Ovary (tissue), 9 donors: ENCODE results near the gene CFAP210. TPM values are rescaled to one million over a fixed set of nuclear protein-coding genes. Genes with fewer than 3 reads are reported as not detected.

Experiments used
- DNase-seq, 5 donors: peaks; one replicate each; pipeline ENCODE4 v3.0.0-alpha.2; 2019 to 2020
- H3K27ac ChIP-seq, 2 donors: fragments of 200-600 bp; one replicate each; pipeline versions ENCODE4 v1.5.1 to v1.8.0; 2019 to 2022
- H3K27me3 ChIP-seq: fragments of 200-600 bp; one replicate; pipeline ENCODE4 v1.8.0; 2022
- H3K36me3 ChIP-seq: fragments of 200-600 bp; sonication (generic); one replicate; pipeline ENCODE4 v1.5.1; 2019
- H3K4me1 ChIP-seq: one replicate; pipeline ENCODE4 v1.8.1; 2013; ENCODE audit warnings: mild to moderate bottlenecking, moderate library complexity; ENCODE audit not compliant: insufficient read depth
- H3K4me3 ChIP-seq: fragments of 200-600 bp; sonication (generic); one replicate; pipeline ENCODE4 v1.5.1; 2017
- H3K9me3 ChIP-seq, 2 donors: fragments of 200-600 bp in 1 of 2; sonication (generic) in 1 of 2; one replicate each; pipeline versions ENCODE4 v1.5.1 to v1.8.1; 2013 to 2019; ENCODE audit warnings: mild to moderate bottlenecking in 1 of 2, moderate library complexity in 1 of 2
- EP300 ChIP-seq: sonication (generic); formaldehyde crosslinking; IDR thresholded peaks from one replicate; pipeline ENCODE4 v1.6.1; 2017; ENCODE audit warnings: antibody characterized with exemption
- POLR2A ChIP-seq: fragments of 450-650 bp; IDR thresholded peaks from one replicate; pipeline ENCODE4 v1.6.1; 2017; ENCODE audit warnings: antibody characterized with exemption, mild to moderate bottlenecking, moderate library complexity
- WGBS, 3 donors: extraction: QIAGEN DNeasy Blood & Tissue Kit in 1 of 3; methylation state at CpG; one replicate each; pipeline versions ENCODE4 v1.1.5 to v1.1.7; 2013 to 2017; 5-methylcytosine and 5-hydroxymethylcytosine counted together
- intact Hi-C, 4 donors: fragments of 100-400 bp; cut with DNase I; formaldehyde crosslinking; loops; one replicate each; pipeline versions ENCODE4 v1.11.0 to v1.15.1; 2022 to 2023
- polyA plus RNA-seq, 2 donors: library from polyadenylated mRNA; stranded (reverse); fragments of 200-250 nt in 1 of 2; fragments of 350-450 nt in 1 of 2; fragmentation: Illumina TruSeq in 1 of 2; extraction: RNeasy Lipid Tissue Mini Kit (QIAGEN cat#74804) in 1 of 2; gene quantifications; one replicate each; pipeline ENCODE4 v1.2.3, GENCODE V29; 2013 to 2014
- total RNA-seq, 7 donors: library from RNA; depleted of rRNA in 2 of 7; stranded (reverse); fragments of >200 nt in 2 of 7; fragmentation: NEBNext Ultra II Directional in 3 of 7; extraction: Animal tissue kit (Norgen Biotek cat#: 25700) in 3 of 7; gene quantifications; one replicate each; pipeline versions ENCODE4 v1.1.0 to v1.2.4, GENCODE V29; 2016 to 2023
- TF ChIP-seq, protein P1 (sequence below), 3 donors: fragments of 450-650 bp in 2 of 3; fragments of 200-600 bp in 1 of 3; IDR thresholded peaks; one replicate each; pipeline versions ENCODE4 v1.5.1 to v1.8.0; 2016 to 2022; ENCODE audit warnings: antibody characterized with exemption in 3 of 3, mild to moderate bottlenecking in 1 of 3
- donor health status: DM: no; HTN: no; CAD: no; lungs with moderate emphysema.
- donor health status: DM: no; HTN: no; CAD: no.
- donor health status: Bipolar disorder and iron deficiency.
- donor health status: DM: yes; HTN: yes; CAD: no.
- donor health status: DM: no; HTN: no; CAD: no.
- donor health status: DM: yes; HTN: yes; CAD: no.

Gene CFAP210
- total and polyA plus RNA-seq, 9 donors = 0.07 to 2.8 (median 0.75) TPM; not detected in 1

- no peak for DNase-seq
- H3K9me3 ChIP-seq = no peaks in the 10 kb centered on the region
- intact Hi-C loops = no loop called here
- WGBS, 3 donors = 89 to 93% (median 93%) methylated on average over 1 of the region's 1 CpG
- no peaks in the 10 kb centered on the region for H3K4me1 ChIP-seq
- H3K27me3 ChIP-seq = no peaks in the 10 kb centered on the region
- no peak for TF ChIP-seq POLR2A
- no peak for TF ChIP-seq EP300
- TF ChIP-seq, protein P1, sequence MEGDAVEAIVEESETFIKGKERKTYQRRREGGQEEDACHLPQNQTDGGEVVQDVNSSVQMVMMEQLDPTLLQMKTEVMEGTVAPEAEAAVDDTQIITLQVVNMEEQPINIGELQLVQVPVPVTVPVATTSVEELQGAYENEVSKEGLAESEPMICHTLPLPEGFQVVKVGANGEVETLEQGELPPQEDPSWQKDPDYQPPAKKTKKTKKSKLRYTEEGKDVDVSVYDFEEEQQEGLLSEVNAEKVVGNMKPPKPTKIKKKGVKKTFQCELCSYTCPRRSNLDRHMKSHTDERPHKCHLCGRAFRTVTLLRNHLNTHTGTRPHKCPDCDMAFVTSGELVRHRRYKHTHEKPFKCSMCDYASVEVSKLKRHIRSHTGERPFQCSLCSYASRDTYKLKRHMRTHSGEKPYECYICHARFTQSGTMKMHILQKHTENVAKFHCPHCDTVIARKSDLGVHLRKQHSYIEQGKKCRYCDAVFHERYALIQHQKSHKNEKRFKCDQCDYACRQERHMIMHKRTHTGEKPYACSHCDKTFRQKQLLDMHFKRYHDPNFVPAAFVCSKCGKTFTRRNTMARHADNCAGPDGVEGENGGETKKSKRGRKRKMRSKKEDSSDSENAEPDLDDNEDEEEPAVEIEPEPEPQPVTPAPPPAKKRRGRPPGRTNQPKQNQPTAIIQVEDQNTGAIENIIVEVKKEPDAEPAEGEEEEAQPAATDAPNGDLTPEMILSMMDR (IDR thresholded peaks at IDR 0.05) = no peak
- H3K36me3 ChIP-seq = no peaks in the 10 kb centered on the region
- no peak overlapping the region for H3K27ac ChIP-seq
- H3K4me3 ChIP-seq = no peak overlapping the region
These were observed 29.6 kb downstream of the CFAP210 start for GRCh38 chr2:169664600-169664977.

- Histone ChIP-seq H3K9me3 (no peaks in the 10 kb centered on the region), H3K27me3 (no peaks in the 10 kb centered on the region), H3K4me1 (no peaks in the 10 kb centered on the region), H3K36me3 (no peaks in the 10 kb centered on the region), H3K4me3 (no peak overlapping the region), H3K27ac (no peak overlapping the region)
- intact Hi-C loops = no loop called here
- TF ChIP-seq EP300 (no peak), POLR2A (no peak)
- TF ChIP-seq, protein P1 (IDR thresholded peaks at IDR 0.05) = no peak
- DNase-seq = no peak
- WGBS, 3 donors = 91 to 92% (median 91%) methylated on average over 3 of the region's 3 CpGs
These were observed 31.0 kb downstream of the CFAP210 start for GRCh38 chr2:169663247-169663646.

DNA sequence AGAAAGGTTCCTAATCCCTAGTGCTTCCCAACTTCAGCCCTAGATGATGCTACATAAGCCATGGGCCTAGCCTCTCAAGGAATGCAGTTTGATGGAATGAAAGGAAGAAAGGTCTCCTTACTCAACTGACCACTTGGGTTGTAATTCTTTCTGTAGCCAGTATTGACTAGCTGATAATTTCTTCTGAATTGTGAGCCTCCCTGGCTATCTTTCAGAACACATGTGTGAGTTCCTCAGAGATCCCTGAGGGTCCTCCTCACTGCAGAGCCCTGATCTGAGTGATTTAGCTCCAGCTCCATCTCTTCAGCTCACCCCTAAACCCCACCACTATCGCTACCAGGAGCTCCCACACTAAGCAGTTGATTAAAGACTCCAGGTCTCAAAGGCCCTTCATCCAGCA, 31.5 kb downstream of the CFAP210 start:
- no peaks in the 10 kb centered on the region for H3K36me3 ChIP-seq
- no peaks in the 10 kb centered on the region for H3K9me3 ChIP-seq
- TF ChIP-seq, protein P1 (IDR thresholded peaks at IDR 0.05) = no peak
- TF ChIP-seq EP300 (no peak), POLR2A (no peak)
- no peaks in the 10 kb centered on the region for H3K4me1 ChIP-seq
- intact Hi-C loops = no loop called here
- DNase-seq = no peak
- WGBS, 3 donors = 90 to 97% (median 96%) methylated on average over 1 of the region's 1 CpG
- no peak overlapping the region for H3K27ac ChIP-seq
- H3K27me3 ChIP-seq = no peaks in the 10 kb centered on the region
- H3K4me3 ChIP-seq = no peak overlapping the region

DNA sequence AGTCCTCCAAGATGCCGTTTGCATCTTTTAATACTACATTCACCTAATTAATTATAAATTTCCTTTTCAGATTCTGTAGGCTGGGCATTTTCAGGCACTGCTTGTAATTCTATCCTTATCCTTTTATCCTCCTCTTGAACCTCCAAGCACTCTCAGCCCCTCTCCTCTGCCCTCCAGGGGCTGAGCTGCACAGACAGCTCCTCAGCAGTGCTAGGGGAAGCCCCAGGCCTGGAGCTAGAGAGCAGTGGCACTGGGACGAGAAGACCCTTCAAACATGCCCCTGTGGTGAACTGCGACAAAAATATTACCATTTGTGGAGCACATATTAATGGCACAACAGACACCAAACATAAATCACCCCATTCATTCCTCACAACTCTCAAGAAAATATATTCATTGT, 32.9 kb downstream of the CFAP210 start:
- Histone ChIP-seq H3K27ac (no peak overlapping the region), H3K36me3 (no peaks in the 10 kb centered on the region), H3K9me3 (no peaks in the 10 kb centered on the region), H3K27me3 (no peaks in the 10 kb centered on the region), H3K4me1 (no peaks in the 10 kb centered on the region), H3K4me3 (no peak overlapping the region)
- TF ChIP-seq EP300 (no peak), POLR2A (no peak)
- TF ChIP-seq, protein P1 (IDR thresholded peaks at IDR 0.05) = no peak
- no peak for DNase-seq
- intact Hi-C loops = no loop called here
- WGBS, 3 donors = 80 to 84% (median 84%) methylated on average over 3 of the region's 3 CpGs

DNA sequence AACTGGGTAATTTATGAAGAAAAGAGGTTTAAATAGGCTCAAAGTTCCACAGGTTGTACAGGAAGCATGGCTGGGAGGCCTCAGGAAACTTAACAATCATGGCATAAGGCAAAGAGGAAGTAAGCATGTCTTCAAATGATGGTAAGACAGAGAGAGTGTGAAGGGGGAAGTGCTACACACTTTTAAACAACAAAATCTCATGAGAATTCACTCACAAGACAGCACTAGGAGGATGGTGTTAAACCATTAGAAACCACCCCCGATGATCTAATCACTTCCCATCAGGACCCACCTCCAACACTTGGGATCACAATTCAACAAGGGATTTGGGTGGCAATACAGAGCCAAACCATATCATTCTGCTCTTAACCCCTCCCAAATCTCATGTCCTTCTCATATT, 34.9 kb downstream of the CFAP210 start:
- no peak overlapping the region for H3K27ac ChIP-seq
- no peaks in the 10 kb centered on the region for H3K9me3 ChIP-seq
- H3K36me3 ChIP-seq = no peaks in the 10 kb centered on the region
- no peak for TF ChIP-seq POLR2A
- TF ChIP-seq, protein P1 (IDR thresholded peaks at IDR 0.05) = no peak
- TF ChIP-seq EP300 = no peak
- H3K27me3 ChIP-seq = no peaks in the 10 kb centered on the region
- H3K4me3 ChIP-seq = no peak overlapping the region
- intact Hi-C loops = no loop called here
- 82 to 94% (median 82%) methylated on average over 1 of the region's 1 CpG for WGBS, 3 donors
- no peaks in the 10 kb centered on the region for H3K4me1 ChIP-seq
- DNase-seq = no peak
